GM12892 (cell line): Measurements from ENCODE around the gene CANT1.

Source experiments
- POLR2A ChIP-seq: IDR thresholded peaks from 2 replicates; pipeline ENCODE4 v1.6.1; 2011; ENCODE audit warnings: low read depth, low read length, control low read depth
- POLR2AphosphoS5 ChIP-seq: IDR thresholded peaks from 2 replicates; pipeline ENCODE4 v1.6.1; 2011; ENCODE audit warnings: low read depth, low read length, control low read depth
- TAF1 ChIP-seq: IDR thresholded peaks from 2 replicates; pipeline ENCODE4 v1.6.1; 2011; ENCODE audit warnings: low read depth, mild to moderate bottlenecking, control low read depth, low read length, borderline replicate concordance

DNA sequence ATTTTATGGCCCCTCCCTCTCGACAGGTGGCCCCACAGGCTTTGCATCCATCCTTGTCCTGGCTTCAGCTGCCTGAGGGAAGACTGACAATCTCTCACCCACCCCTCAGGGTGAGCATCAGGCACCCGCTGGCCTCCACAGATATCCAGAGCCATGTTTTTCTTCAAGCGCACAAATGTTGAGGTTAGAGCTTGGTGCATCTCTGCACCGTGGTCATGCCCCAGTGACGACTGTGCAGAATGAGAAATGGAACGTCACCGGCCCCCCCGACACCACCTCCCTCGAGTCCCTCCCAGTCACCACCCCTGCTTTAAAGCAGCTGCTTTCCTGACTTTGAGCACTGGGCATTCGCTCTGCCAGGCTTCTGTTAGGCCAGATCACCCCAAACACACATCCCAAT lies 64.6 kb downstream of the CANT1 start:
- TF ChIP-seq POLR2AphosphoS5: no peak
- TF ChIP-seq POLR2A: no peak
- TF ChIP-seq TAF1: no peak
